ENCODE results near the gene TMEM223. TPM values are rescaled to one million over a fixed set of nuclear protein-coding genes. Genes with fewer than 3 reads are reported as not detected.
"Not testable (repeated sequence)": the region's sequence is repeated elsewhere in the genome, so short reads cannot be mapped to it uniquely, and the experiment has no call there.

TMEM223 gene
- total and polyA plus RNA-seq, 3 experiments from 2014 or later = 13.0 to 56.0 (median 14.6) TPM

DNA sequence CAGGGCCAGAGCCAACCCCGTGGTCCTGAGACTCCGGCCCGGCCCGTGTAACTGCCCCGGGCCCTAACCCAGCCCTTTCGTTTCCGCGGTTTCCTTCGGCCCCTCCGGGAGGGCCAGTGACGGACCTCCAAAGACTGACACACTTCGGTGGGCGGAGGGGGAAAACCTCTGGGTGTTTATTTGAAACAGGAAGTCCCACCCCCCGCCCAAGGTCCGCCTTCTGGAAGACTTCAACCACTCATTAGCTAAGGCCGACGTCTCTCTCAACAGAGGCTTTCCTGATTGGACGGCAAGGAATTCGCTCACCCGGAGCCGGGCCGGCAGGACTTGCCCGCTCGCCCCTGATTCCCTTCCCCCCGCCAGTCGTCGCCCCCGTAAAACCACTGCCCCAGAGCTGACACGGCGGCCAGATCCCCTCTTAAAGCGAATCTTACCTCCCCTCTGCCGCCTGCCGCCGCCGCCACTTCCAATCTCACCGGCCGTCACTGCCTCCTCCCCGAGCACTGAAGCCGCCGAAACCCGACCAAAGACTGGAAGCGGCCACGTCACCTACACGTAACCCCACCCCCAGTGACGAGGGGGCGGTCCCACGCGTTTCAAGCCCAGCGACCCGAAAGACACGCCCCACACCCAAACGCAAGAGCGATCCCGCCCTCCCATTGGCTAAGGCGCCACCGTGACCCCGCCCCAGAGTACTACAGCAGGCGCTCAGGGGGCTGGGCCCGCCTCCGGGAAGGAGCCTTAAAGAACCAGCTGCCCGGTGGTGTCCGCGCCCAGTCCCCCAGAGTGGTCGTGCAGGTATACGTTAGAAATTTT is 39.9 kb upstream of the TMEM223 start, which contains the start of gene STX5:
Gene STX5 (minus strand): TSS at position 532 of the 816 bp plus-strand sequence. CDS start 808 bp downstream, outside the sequence.
- Mint-ChIP-seq H3K4me3 (peak within 1 kb of the TSS; percentile 93 to 100 (median 97)), H3K9me3 (no peaks in the 10 kb centered on the region), H3K36me3 (peaks cover 0 to 73% (median 10%) of the 10 kb centered on the region in 3 donors), H3K27me3 (no peaks in the 10 kb centered on the region), H3K4me1 (peaks cover 22 to 55% (median 35%) of the 10 kb centered on the region in 3 donors), H3K27ac (peak within 1 kb of the TSS; percentile 96 to 100 (median 98))
- peak within 1 kb of the TSS; percentile 96 for H3K4me3 ChIP-seq (ENCODE audit: low read length)
- no peaks in the 10 kb centered on the region for H3K27me3 ChIP-seq (ENCODE audit: insufficient read depth, low read length, poor library complexity, severe bottlenecking)
- peak within 1 kb of the TSS; percentile 98 for H3K27ac ChIP-seq (ENCODE audit: low read depth, low read length)
- ChIA-PET CTCF (interaction anchor here (0.6 to 1.6 kb wide), 10 partner anchors 8 to 258 kb away, joined by 3 to 5 read pairs (median 3); partner anchors contain the start of genes EEF1G, NXF1, SLC3A2 and TAF6L), POLR2A (interaction anchor here (0.6 to 2.9 kb wide), 18 partner anchors 9 to 240 kb away, joined by 3 to 68 read pairs (median 6); partner anchors contain the start of genes HNRNPUL2, NXF1, POLR2G and SLC3A2)
- DNase-seq = peak; percentile 99 to 100 (median 99)
- H3K4me1 ChIP-seq (ENCODE audit: insufficient read depth, low read length) = peaks cover 29% of the 10 kb centered on the region
- no peaks in the 10 kb centered on the region for H3K9me3 ChIP-seq (ENCODE audit: low read length)
- H3K36me3 ChIP-seq (ENCODE audit: insufficient read depth, low read length) = peaks cover 36% of the 10 kb centered on the region

DNA sequence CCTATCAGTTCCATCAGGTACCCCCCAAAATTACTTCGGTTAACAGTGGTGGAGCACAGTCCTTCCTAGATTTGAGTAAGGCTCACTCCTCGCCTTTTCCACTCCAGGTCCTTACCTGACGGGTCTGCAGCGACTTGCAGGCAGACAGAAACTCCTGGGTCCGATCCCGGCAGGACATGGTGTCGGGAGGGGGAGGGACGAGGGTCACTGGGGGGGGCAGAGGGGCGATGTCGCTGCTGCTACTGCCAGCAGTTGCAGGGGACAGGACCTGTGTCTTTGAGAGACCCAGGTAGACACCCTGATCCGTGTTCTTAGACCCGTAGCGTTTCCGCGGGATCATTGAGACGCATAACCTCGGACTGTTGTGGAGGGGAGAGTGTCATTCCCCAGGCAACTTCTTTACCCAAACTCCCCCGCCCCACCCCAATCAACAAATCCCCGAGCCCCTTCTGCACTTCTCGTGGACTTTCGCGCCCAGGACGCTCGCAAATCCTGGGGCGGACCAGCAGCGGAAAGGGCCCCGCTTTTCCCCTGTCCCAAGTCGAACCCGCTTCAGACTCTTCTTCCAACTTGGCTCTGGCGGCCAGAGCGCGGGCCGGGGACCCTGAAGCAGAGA is 39.2 kb upstream of the TMEM223 start:
- Histone ChIP-seq H3K36me3 (ENCODE audit: insufficient read depth, low read length) (peaks cover 30% of the 10 kb centered on the region), H3K4me1 (ENCODE audit: insufficient read depth, low read length) (peaks cover 29% of the 10 kb centered on the region), H3K27ac (ENCODE audit: low read depth, low read length) (peak overlapping the region; percentile 98), H3K27me3 (ENCODE audit: insufficient read depth, low read length, poor library complexity, severe bottlenecking) (no peaks in the 10 kb centered on the region), H3K4me3 (ENCODE audit: low read length) (peak overlapping the region; percentile 96), H3K9me3 (ENCODE audit: low read length) (no peaks in the 10 kb centered on the region)
- ChIA-PET CTCF (interaction anchor here (0.6 to 1.6 kb wide), 8 partner anchors 9 to 257 kb away, joined by 3 to 7 read pairs (median 3); partner anchors contain the start of genes EEF1G, NXF1, SLC3A2 and TMEM179B), POLR2A (interaction anchor here (1.0 to 2.9 kb wide), 13 partner anchors 8 to 239 kb away, joined by 3 to 68 read pairs (median 13); partner anchors contain the start of genes HNRNPUL2, NXF1, POLR2G and SLC3A2)
- no peaks in the 10 kb centered on the region for H3K9me3 Mint-ChIP-seq
- H3K36me3 Mint-ChIP-seq = peaks cover 0 to 66% (median 10%) of the 10 kb centered on the region in 3 donors
- no peak for DNase-seq
- peaks cover 22 to 52% (median 30%) of the 10 kb centered on the region in 3 donors for H3K4me1 Mint-ChIP-seq
- peak overlapping the region; percentile 93 to 100 (median 97) for H3K4me3 Mint-ChIP-seq
- H3K27me3 Mint-ChIP-seq = no peaks in the 10 kb centered on the region
- H3K27ac Mint-ChIP-seq = peak overlapping the region; percentile 96 to 100 (median 98)

- Histone ChIP-seq H3K36me3 (ENCODE audit: insufficient read depth, low read length) (peaks cover 42% of the 10 kb centered on the region), H3K4me1 (ENCODE audit: insufficient read depth, low read length) (peaks cover 23% of the 10 kb centered on the region)
- H3K4me3 ChIP-seq (ENCODE audit: low read length); H3K27me3 ChIP-seq (ENCODE audit: insufficient read depth, low read length, poor library complexity, severe bottlenecking); H3K27me3 Mint-ChIP-seq; DNase-seq; H3K9me3 Mint-ChIP-seq; H3K9me3 ChIP-seq (ENCODE audit: low read length); H3K27ac ChIP-seq (ENCODE audit: low read depth, low read length): not testable (repeated sequence)
- ChIA-PET CTCF (interaction anchor here (1.1 to 3.1 kb wide), 3 partner anchors 26 to 52 kb away, joined by 3 to 11 read pairs (median 4); partner anchors contain the start of genes SLC3A2 and TMEM179B), POLR2A (interaction anchor here (0.6 to 3.1 kb wide), 2 partner anchors 22 to 32 kb away, joined by 3 to 11 read pairs; partner anchors contain the start of gene NXF1)
- peaks cover 0 to 69% (median 12%) of the 10 kb centered on the region in 3 donors for H3K36me3 Mint-ChIP-seq
- H3K4me3 Mint-ChIP-seq = peak overlapping the region in 1 of 7 donors; percentile 36
- peaks cover 18 to 40% (median 31%) of the 10 kb centered on the region in 3 donors for H3K4me1 Mint-ChIP-seq
- H3K27ac Mint-ChIP-seq = peak overlapping the region in 2 of 8 donors; percentile 41 to 72
Measured at GRCh38 chr11:62828130-62828529, 36.3 kb upstream of the TMEM223 start.

GRCh38 chr11:62823677-62824076 is 31.9 kb upstream of the TMEM223 start:
- Histone ChIP-seq H3K36me3 (ENCODE audit: insufficient read depth, low read length) (peaks cover 50% of the 10 kb centered on the region), H3K9me3 (ENCODE audit: low read length) (no peaks in the 10 kb centered on the region), H3K27ac (ENCODE audit: low read depth, low read length) (no peak overlapping the region), H3K4me1 (ENCODE audit: insufficient read depth, low read length) (no peaks in the 10 kb centered on the region), H3K27me3 (ENCODE audit: insufficient read depth, low read length, poor library complexity, severe bottlenecking) (no peaks in the 10 kb centered on the region), H3K4me3 (ENCODE audit: low read length) (no peak overlapping the region)
- Mint-ChIP-seq H3K9me3 (no peaks in the 10 kb centered on the region), H3K4me1 (peaks cover 4 to 16% (median 11%) of the 10 kb centered on the region in 3 donors), H3K27ac (no peak overlapping the region), H3K4me3 (no peak overlapping the region), H3K27me3 (no peaks in the 10 kb centered on the region), H3K36me3 (peaks cover 0 to 74% (median 22%) of the 10 kb centered on the region in 3 donors)
- POLR2A ChIA-PET = interaction anchor here (0.6 to 0.9 kb wide), 2 partner anchors 29 to 95 kb away, joined by 3 read pairs; partner anchors contain the start of gene TTC9C
- no peak for DNase-seq
- CTCF ChIA-PET = interaction anchor here (0.6 to 1.5 kb wide), 2 partner anchors 9 to 159 kb away, joined by 3 to 4 read pairs; partner anchors contain the start of genes C11orf98, CSKMT and TEX54

DNA sequence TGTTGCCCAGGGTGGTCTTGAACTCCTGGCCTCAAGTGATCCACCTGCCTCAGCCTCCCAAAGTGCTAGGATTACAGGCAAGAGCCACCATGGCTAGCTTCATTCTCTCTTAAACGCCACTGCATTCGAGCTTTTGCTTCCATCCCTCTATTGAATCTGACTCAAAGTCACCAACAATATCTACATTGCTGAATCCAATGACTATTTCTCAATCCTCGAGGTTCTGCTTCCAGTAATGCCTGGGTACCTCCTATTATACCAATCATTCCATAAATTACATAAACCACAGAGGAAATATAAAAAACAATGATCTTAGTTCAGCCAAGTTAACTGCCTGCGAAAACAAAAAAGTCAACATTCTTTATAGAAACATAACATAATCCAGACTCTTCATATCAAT is 25.3 kb upstream of the TMEM223 start:
- no peak overlapping the region for H3K4me3 ChIP-seq (ENCODE audit: low read length)
- no peaks in the 10 kb centered on the region for H3K27me3 ChIP-seq (ENCODE audit: insufficient read depth, low read length, poor library complexity, severe bottlenecking)
- no peak for DNase-seq
- H3K27ac Mint-ChIP-seq = peak overlapping the region in 1 of 8 donors; percentile 64
- H3K9me3 ChIP-seq (ENCODE audit: low read length) = no peaks in the 10 kb centered on the region
- peaks cover 0 to 51% (median 7%) of the 10 kb centered on the region in 3 donors for H3K36me3 Mint-ChIP-seq
- peaks cover 0 to 1% (median 0%) of the 10 kb centered on the region in 3 donors for H3K4me1 Mint-ChIP-seq
- ChIA-PET POLR2A (interaction anchor here (0.8 to 1.4 kb wide), 3 partner anchors 11 to 24 kb away, joined by 4 to 5 read pairs (median 5); partner anchors contain the start of gene WDR74), CTCF (interaction anchor here (1.1 to 1.4 kb wide), 2 partner anchors 30 to 46 kb away, joined by 3 read pairs; partner anchors contain the start of gene TMEM179B)
- H3K27me3 Mint-ChIP-seq = peaks cover 0 to 1% of the 10 kb centered on the region in 2 donors
- no peaks in the 10 kb centered on the region for H3K9me3 Mint-ChIP-seq
- H3K4me3 Mint-ChIP-seq = no peak overlapping the region
- H3K4me1 ChIP-seq (ENCODE audit: insufficient read depth, low read length) = no peaks in the 10 kb centered on the region
- peaks cover 5% of the 10 kb centered on the region for H3K36me3 ChIP-seq (ENCODE audit: insufficient read depth, low read length)
- no peak overlapping the region for H3K27ac ChIP-seq (ENCODE audit: low read depth, low read length)

DNA sequence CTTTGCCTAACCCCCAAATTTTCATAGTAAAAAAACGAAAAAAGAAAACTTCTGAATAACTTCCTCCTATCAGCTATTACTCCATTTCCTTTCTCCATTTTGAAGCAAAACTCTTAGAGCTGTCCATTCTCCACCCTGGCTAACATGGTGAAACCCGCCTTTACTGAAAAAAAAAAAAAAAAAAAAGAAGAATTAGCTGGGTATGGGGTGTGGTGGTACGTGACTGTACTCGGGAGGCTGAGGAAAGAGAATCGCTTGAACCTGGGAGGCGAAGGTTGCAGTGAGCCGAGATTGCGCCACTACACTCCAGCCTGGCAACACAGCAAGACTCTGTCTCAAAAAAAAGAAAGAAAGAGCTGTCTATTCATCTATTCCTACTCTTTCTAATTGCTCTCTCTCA is 24.8 kb upstream of the TMEM223 start:
- ChIA-PET POLR2A (interaction anchor here (0.7 to 1.4 kb wide), 4 partner anchors 10 to 106 kb away, joined by 4 to 9 read pairs (median 5); partner anchors contain the start of gene WDR74), CTCF (interaction anchor here (0.8 to 1.4 kb wide), 3 partner anchors 29 to 64 kb away, joined by 3 read pairs; partner anchors contain the start of genes SLC3A2 and TMEM179B)
- Mint-ChIP-seq H3K27me3 (peaks cover 0 to 1% of the 10 kb centered on the region in 2 donors), H3K27ac (no peak overlapping the region), H3K36me3 (peaks cover 0 to 48% (median 7%) of the 10 kb centered on the region in 3 donors), H3K4me3 (no peak overlapping the region), H3K9me3 (no peaks in the 10 kb centered on the region), H3K4me1 (peaks cover 0 to 1% (median 0%) of the 10 kb centered on the region in 3 donors)
- H3K27ac ChIP-seq (ENCODE audit: low read depth, low read length) = no peak overlapping the region
- H3K27me3 ChIP-seq (ENCODE audit: insufficient read depth, low read length, poor library complexity, severe bottlenecking) = no peaks in the 10 kb centered on the region
- H3K4me3 ChIP-seq (ENCODE audit: low read length) = no peak overlapping the region
- no peaks in the 10 kb centered on the region for H3K4me1 ChIP-seq (ENCODE audit: insufficient read depth, low read length)
- DNase-seq = no peak
- peaks cover 5% of the 10 kb centered on the region for H3K36me3 ChIP-seq (ENCODE audit: insufficient read depth, low read length)
- no peaks in the 10 kb centered on the region for H3K9me3 ChIP-seq (ENCODE audit: low read length)

DNA sequence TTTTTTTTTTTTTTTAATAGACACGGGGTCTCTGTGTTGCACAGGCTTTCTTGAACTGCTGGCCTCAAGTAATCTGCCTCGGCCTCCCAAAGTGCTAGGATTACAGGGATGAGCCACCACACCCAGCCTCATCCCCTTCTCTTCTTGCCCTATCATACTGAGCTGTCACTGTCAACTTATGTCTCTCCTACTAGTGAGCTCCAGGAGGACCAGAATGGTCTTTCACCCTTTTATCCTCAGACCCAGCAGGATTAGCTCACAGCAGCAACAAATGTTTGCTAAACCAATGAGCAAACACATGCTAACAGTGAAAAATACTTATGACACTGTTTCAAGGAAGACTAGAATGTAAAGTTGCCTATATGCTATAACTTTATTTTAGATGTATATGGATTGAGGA is 19.9 kb upstream of the TMEM223 start:
- H3K27me3 ChIP-seq (ENCODE audit: insufficient read depth, low read length, poor library complexity, severe bottlenecking) = no peaks in the 10 kb centered on the region
- H3K9me3 ChIP-seq (ENCODE audit: low read length) = no peaks in the 10 kb centered on the region
- peaks cover 0 to 1% (median 0%) of the 10 kb centered on the region in 3 donors for H3K4me1 Mint-ChIP-seq
- no peak overlapping the region for H3K4me3 ChIP-seq (ENCODE audit: low read length)
- H3K36me3 ChIP-seq (ENCODE audit: insufficient read depth, low read length) = no peaks in the 10 kb centered on the region
- POLR2A ChIA-PET = interaction anchor here (0.7 to 1.2 kb wide), 4 partner anchors 13 to 30 kb away, joined by 3 to 8 read pairs (median 4); partner anchors contain the start of gene STX5
- H3K9me3 Mint-ChIP-seq = no peaks in the 10 kb centered on the region
- H3K27me3 Mint-ChIP-seq = peaks cover 0 to 1% of the 10 kb centered on the region in 2 donors
- no peaks in the 10 kb centered on the region for H3K4me1 ChIP-seq (ENCODE audit: insufficient read depth, low read length)
- H3K27ac Mint-ChIP-seq = peak overlapping the region in 2 of 8 donors; percentile 33 to 43
- DNase-seq = no peak
- no peak overlapping the region for H3K27ac ChIP-seq (ENCODE audit: low read depth, low read length)
- H3K36me3 Mint-ChIP-seq = peaks cover 0 to 19% (median 2%) of the 10 kb centered on the region in 3 donors
- CTCF ChIA-PET = interaction anchor here (1.5 kb wide), 1 partner anchor 26 kb away, joined by 5 read pairs; no protein-coding TSS in a partner anchor
- peak overlapping the region in 1 of 7 donors; percentile 37 for H3K4me3 Mint-ChIP-seq

All from CD8-positive, alpha-beta memory T cell (primary cell).